Endothelial cell of umbilical vein (primary cell): ENCODE data around the gene PPM1N. TPM values are rescaled to one million over a fixed set of nuclear protein-coding genes. Genes with fewer than 3 reads are reported as not detected.

Experiments
- BruUV-seq: library from RNA; stranded (reverse); fragments of 400-500 nt; replicated peaks from 2 replicates; lab custom pipeline; 2021; lab: Mats Ljungman, UMichigan
- CTCF ChIA-PET: fragments of 300-600, 350-600 bp; sonication (Branson Sonifier 250); formaldehyde crosslinking; loops from one replicate; lab custom pipeline; 2021; ENCODE audit warnings: antibody characterized with exemption, inconsistent platforms; lab: Charles Lee
- POLR2A ChIA-PET: fragments of 300-600, 350-600 bp; sonication (Branson Sonifier 250); formaldehyde crosslinking; loops from one replicate; lab custom pipeline; 2021; ENCODE audit warnings: antibody characterized with exemption, inconsistent platforms; lab: Charles Lee
- DNase-seq: peaks from one replicate; pipeline ENCODE4 v3.0.0-alpha.2; 2011; ENCODE audit warnings: low read depth, low spot score
- FAIRE-seq: peaks from 2 replicates; lab custom pipeline; 2011; peaks lifted over from hg19 to GRCh38; lab: Jason Lieb, UNC
- H2AFZ ChIP-seq: 2 replicates; pipeline ENCODE4 v1.6.0; 2012; ENCODE audit warnings: low read depth, low read length, control low read depth, inconsistent platforms
- H3K27ac ChIP-seq: 2 replicates; pipeline ENCODE4 v1.5.1; 2011; ENCODE audit warnings: low read depth, mild to moderate bottlenecking, control low read depth, low read length, moderate library complexity; ENCODE audit not compliant: insufficient read depth
- H3K27me3 ChIP-seq, 2 experiments: 2 replicates each; pipeline versions ENCODE4 v1.6.0 to v1.6.1; 2011; ENCODE audit warnings: low read length in 2 of 2, mixed read lengths in 1 of 2; ENCODE audit not compliant: control insufficient read depth in 2 of 2, insufficient read depth in 2 of 2
- H3K36me3 ChIP-seq, 2 experiments: 2 replicates in 1 of 2; 3 replicates in 1 of 2; pipeline ENCODE4 v1.5.1; 2011; ENCODE audit warnings: low read length in 2 of 2, mild to moderate bottlenecking in 1 of 2, moderate library complexity in 1 of 2; ENCODE audit not compliant: control insufficient read depth in 2 of 2, insufficient read depth in 2 of 2; ENCODE audit errors: extremely low read depth in 1 of 2
- H3K4me1 ChIP-seq: 3 replicates; pipeline ENCODE4 v1.5.1; 2011; ENCODE audit warnings: mild to moderate bottlenecking, low read length; ENCODE audit not compliant: control insufficient read depth, insufficient read depth; ENCODE audit errors: extremely low read depth
- H3K4me2 ChIP-seq: 2 replicates; pipeline ENCODE4 v1.6.1; 2011; ENCODE audit warnings: low read length, control low read depth, mixed read lengths; ENCODE audit not compliant: insufficient read depth
- H3K4me3 ChIP-seq, 3 experiments: fragments of 200-600 bp in 1 of 3; sonication (generic), shearing (Covaris generic) in 1 of 3; replicated peaks in 1 of 3; 2 replicates each; pipeline ENCODE4 v1.5.1; 2011 to 2016; ENCODE audit warnings: control low read depth in 3 of 3, low read length in 3 of 3, mild to moderate bottlenecking in 2 of 3, inconsistent platforms in 1 of 3, low read depth in 1 of 3, moderate library complexity in 1 of 3; ENCODE audit not compliant: insufficient read depth in 1 of 3
- H3K79me2 ChIP-seq: 2 replicates; pipeline ENCODE4 v1.6.0; 2012; ENCODE audit warnings: low read length, inconsistent platforms; ENCODE audit not compliant: control insufficient read depth, insufficient read depth
- H3K9ac ChIP-seq: replicated peaks from 2 replicates; pipeline ENCODE3; 2011; ENCODE audit warnings: low read length, control low read depth; ENCODE audit not compliant: insufficient read depth; ENCODE audit errors: extremely low read depth
- H3K9me1 ChIP-seq: replicated peaks from 3 replicates; pipeline ENCODE4 v1.6.0; 2011; ENCODE audit warnings: mild to moderate bottlenecking, low read length; ENCODE audit not compliant: control insufficient read depth, insufficient read depth; ENCODE audit errors: extremely low read depth
- H3K9me3 ChIP-seq: replicated peaks from 2 replicates; pipeline ENCODE4 v1.5.1; 2012; ENCODE audit warnings: low read length, inconsistent platforms; ENCODE audit not compliant: control insufficient read depth, insufficient read depth
- H4K20me1 ChIP-seq: replicated peaks from 2 replicates; pipeline ENCODE3; 2011; ENCODE audit warnings: mild to moderate bottlenecking, low read length; ENCODE audit not compliant: control insufficient read depth, insufficient read depth; ENCODE audit errors: extremely low read depth
- CTCF ChIP-seq, 2 donors: IDR thresholded peaks; 1 replicate in 1 of 2; 2 replicates in 1 of 2; pipeline ENCODE4 v1.5.1; 2011; ENCODE audit warnings: low read length in 2 of 2, mild to moderate bottlenecking in 2 of 2, moderate library complexity in 2 of 2, control low read depth in 1 of 2, inconsistent platforms in 1 of 2, low read depth in 1 of 2; ENCODE audit not compliant: insufficient read depth in 1 of 2; ENCODE audit errors: extremely low read depth in 1 of 2
- EZH2 ChIP-seq: IDR thresholded peaks from 2 replicates; pipeline ENCODE4 v1.6.1; 2012; ENCODE audit warnings: borderline replicate concordance, low read depth, mild to moderate bottlenecking, moderate library complexity, low read length, inconsistent platforms; ENCODE audit not compliant: severe bottlenecking
- FOS ChIP-seq: IDR thresholded peaks from 2 replicates; pipeline ENCODE4 v1.6.1; 2011; ENCODE audit warnings: mild to moderate bottlenecking, low read length, moderate library complexity, borderline replicate concordance; ENCODE audit not compliant: insufficient read depth
- GATA2 ChIP-seq: IDR thresholded peaks from 2 replicates; pipeline ENCODE4 v1.7.0; 2011; ENCODE audit warnings: low read depth, mild to moderate bottlenecking, moderate library complexity, mixed read lengths, low read length; ENCODE audit not compliant: insufficient read length, insufficient read depth
- JUN ChIP-seq: IDR thresholded peaks from 2 replicates; pipeline ENCODE4 v1.6.1; 2011; ENCODE audit warnings: borderline replicate concordance, low read depth; ENCODE audit not compliant: insufficient read length, insufficient read depth
- MAX ChIP-seq: IDR thresholded peaks from 2 replicates; pipeline ENCODE4 v1.6.1; 2011; ENCODE audit not compliant: insufficient read depth, insufficient read length
- MYC ChIP-seq: IDR thresholded peaks from one replicate; pipeline ENCODE4 v1.6.1; 2011; ENCODE audit warnings: mild to moderate bottlenecking, low read depth, low read length
- POLR2A ChIP-seq: IDR thresholded peaks from 2 replicates; pipeline ENCODE4 v1.6.1; 2012; ENCODE audit warnings: low read depth, mild to moderate bottlenecking, control low read depth, low read length
- POLR2AphosphoS5 ChIP-seq: IDR thresholded peaks from 2 replicates; pipeline ENCODE4 v1.6.1; 2012; ENCODE audit warnings: low read depth, mild to moderate bottlenecking, control low read depth, low read length, moderate library complexity; ENCODE audit not compliant: insufficient read depth
- dilution Hi-C: fragments of 300-500 bp; cut with MboI; formaldehyde crosslinking; loops from one replicate; pipeline ENCODE4 v1.15.0; 2019; ENCODE audit warnings: low sequenced_read_pairs; ENCODE audit not compliant: extremely low pct_ligation_motif_present
- intact Hi-C: fragments of 100-400 bp; cut with micrococcal nuclease; formaldehyde crosslinking; loops from one replicate; pipeline ENCODE4 v1.10.0; 2022
- polyA plus RNA-seq, 4 experiments: library from polyadenylated mRNA; depleted of rRNA in 3 of 4; stranded (reverse) in 3 of 4; unstranded in 1 of 4; fragments of >200 nt; gene quantifications; 2 replicates each; pipeline versions ENCODE4 v1.2.1 to v1.2.3, GENCODE V29; 2011 to 2012; ENCODE audit warnings: missing spikeins in 1 of 4
- total RNA-seq: library from RNA; stranded (reverse); gene quantifications from 2 replicates; pipeline ENCODE4 v1.2.3, GENCODE V29; 2021

The PPM1N gene
- total and polyA plus RNA-seq, 2 donors (not counting 3 experiments of a cell fraction or from before 2014, with no cell fraction given): 0.40 to 0.48 TPM

- no peaks in the 10 kb centered on the region for H3K9me3 ChIP-seq
- DNase-seq (no peak), FAIRE-seq (no peak)
- no peak overlapping the region for H3K9ac ChIP-seq
- TF ChIP-seq FOS (no peak), EZH2 (no peak), MAX (no peak), JUN (no peak), MYC (no peak), POLR2AphosphoS5 (no peak), CTCF (IDR thresholded peaks at IDR 0.05; ENCODE audit: extremely low read depth in 1 of 2, insufficient read depth in 1 of 2, low read depth in 1 of 2, low read length in 2 of 2) (no peak), GATA2 (no peak), POLR2A (no peak)
- ChIA-PET POLR2A (no interaction called here), CTCF (interaction anchor here (1.4 to 2.7 kb wide), 3 partner anchors 8 to 113 kb away, joined by 3 to 15 read pairs (median 6); no protein-coding TSS in a partner anchor)
- BruUV-seq: no TSS peak
- no peaks in the 10 kb centered on the region for H4K20me1 ChIP-seq
- no peak overlapping the region for H2AFZ ChIP-seq
- H3K4me1 ChIP-seq: no peaks in the 10 kb centered on the region
- H3K4me3 ChIP-seq: no peak overlapping the region
- no peaks in the 10 kb centered on the region for H3K9me1 ChIP-seq
- intact Hi-C loops: no loop called here
- no peaks in the 10 kb centered on the region for H3K79me2 ChIP-seq
- no peak overlapping the region for H3K4me2 ChIP-seq
- no peak overlapping the region for H3K27ac ChIP-seq
- H3K27me3 ChIP-seq: no peaks in the 10 kb centered on the region
- dilution Hi-C loops: no loop called here
- H3K36me3 ChIP-seq: peaks cover 5 to 19% of the 10 kb centered on the region in 2 experiments
Measured at GRCh38 chr19:45529420-45529785, 31.2 kb downstream of the PPM1N start.
